BE2C (cell line): Measurements from ENCODE around the gene NVL.

Experiments used
- DNase-seq: peaks from one replicate; pipeline ENCODE4 v3.0.0-alpha.2; 2020
- H3K27me3 ChIP-seq: fragments of 250-450 bp; sonication (Bioruptor Pico); 2 replicates; pipeline ENCODE4 v1.5.1; 2020; ENCODE audit warnings: mild to moderate bottlenecking
- H3K36me3 ChIP-seq: fragments of 250-450 bp; sonication (Bioruptor Pico); 2 replicates; pipeline ENCODE4 v1.5.1; 2020; ENCODE audit warnings: mild to moderate bottlenecking
- H3K4me1 ChIP-seq: fragments of 250-450 bp; sonication (Bioruptor Pico); 2 replicates; pipeline ENCODE4 v1.5.1; 2020
- H3K4me3 ChIP-seq: 2 replicates; pipeline ENCODE4 v1.5.1; 2011; ENCODE audit warnings: low read depth, low read length
- H3K9me3 ChIP-seq: fragments of 250-450 bp; sonication (Bioruptor Pico); 2 replicates; pipeline ENCODE4 v1.5.1; 2020
- TF ChIP-seq, protein P1 (sequence below): IDR thresholded peaks from 2 replicates; pipeline ENCODE4 v1.5.1; 2012; ENCODE audit warnings: mild to moderate bottlenecking, low read depth, low read length

Gene NVL

GRCh38 chr1:224199679-224200078 lies 130.3 kb downstream of the NVL start:
- TF ChIP-seq, protein P1, sequence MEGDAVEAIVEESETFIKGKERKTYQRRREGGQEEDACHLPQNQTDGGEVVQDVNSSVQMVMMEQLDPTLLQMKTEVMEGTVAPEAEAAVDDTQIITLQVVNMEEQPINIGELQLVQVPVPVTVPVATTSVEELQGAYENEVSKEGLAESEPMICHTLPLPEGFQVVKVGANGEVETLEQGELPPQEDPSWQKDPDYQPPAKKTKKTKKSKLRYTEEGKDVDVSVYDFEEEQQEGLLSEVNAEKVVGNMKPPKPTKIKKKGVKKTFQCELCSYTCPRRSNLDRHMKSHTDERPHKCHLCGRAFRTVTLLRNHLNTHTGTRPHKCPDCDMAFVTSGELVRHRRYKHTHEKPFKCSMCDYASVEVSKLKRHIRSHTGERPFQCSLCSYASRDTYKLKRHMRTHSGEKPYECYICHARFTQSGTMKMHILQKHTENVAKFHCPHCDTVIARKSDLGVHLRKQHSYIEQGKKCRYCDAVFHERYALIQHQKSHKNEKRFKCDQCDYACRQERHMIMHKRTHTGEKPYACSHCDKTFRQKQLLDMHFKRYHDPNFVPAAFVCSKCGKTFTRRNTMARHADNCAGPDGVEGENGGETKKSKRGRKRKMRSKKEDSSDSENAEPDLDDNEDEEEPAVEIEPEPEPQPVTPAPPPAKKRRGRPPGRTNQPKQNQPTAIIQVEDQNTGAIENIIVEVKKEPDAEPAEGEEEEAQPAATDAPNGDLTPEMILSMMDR, result no peak
- Histone ChIP-seq H3K27me3 (no peaks in the 10 kb centered on the region), H3K4me3 (no peak overlapping the region), H3K9me3 (no peaks in the 10 kb centered on the region; the same call in 1 of the 2 replicates), H3K4me1 (peaks cover 6% of the 10 kb centered on the region; the same call in 1 of the 2 replicates), H3K36me3 (no peaks in the 10 kb centered on the region)
- DNase-seq, result no peak

DNA sequence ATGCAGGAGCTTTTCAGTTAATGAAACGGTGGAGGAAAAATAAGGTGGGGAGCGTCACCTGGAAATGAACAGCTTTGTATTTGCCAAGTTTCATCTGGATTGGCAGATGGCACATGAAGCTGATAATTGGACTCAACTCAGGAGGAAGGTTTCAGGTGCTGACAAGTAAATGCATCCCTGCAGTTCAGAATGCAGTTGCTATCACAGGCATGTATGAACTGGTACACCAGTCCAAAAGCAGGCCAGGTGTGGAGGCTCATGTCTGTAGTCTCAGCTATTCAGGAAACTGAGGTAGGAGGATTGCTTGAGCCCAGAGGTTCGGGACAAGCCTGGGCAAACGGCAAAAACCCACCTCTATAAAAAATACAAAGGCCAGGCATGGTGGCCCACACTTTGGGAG lies 131.4 kb downstream of the NVL start:
- no peak for DNase-seq
- TF ChIP-seq, protein P1, result no peak
- H3K4me3 ChIP-seq, result no peak overlapping the region
- H3K9me3 ChIP-seq, result no peaks in the 10 kb centered on the region; the same call in 1 of the 2 replicates
- no peaks in the 10 kb centered on the region for H3K27me3 ChIP-seq
- peaks cover 6% of the 10 kb centered on the region; the same call in 1 of the 2 replicates for H3K4me1 ChIP-seq
- H3K36me3 ChIP-seq, result peaks cover 6% of the 10 kb centered on the region

DNA sequence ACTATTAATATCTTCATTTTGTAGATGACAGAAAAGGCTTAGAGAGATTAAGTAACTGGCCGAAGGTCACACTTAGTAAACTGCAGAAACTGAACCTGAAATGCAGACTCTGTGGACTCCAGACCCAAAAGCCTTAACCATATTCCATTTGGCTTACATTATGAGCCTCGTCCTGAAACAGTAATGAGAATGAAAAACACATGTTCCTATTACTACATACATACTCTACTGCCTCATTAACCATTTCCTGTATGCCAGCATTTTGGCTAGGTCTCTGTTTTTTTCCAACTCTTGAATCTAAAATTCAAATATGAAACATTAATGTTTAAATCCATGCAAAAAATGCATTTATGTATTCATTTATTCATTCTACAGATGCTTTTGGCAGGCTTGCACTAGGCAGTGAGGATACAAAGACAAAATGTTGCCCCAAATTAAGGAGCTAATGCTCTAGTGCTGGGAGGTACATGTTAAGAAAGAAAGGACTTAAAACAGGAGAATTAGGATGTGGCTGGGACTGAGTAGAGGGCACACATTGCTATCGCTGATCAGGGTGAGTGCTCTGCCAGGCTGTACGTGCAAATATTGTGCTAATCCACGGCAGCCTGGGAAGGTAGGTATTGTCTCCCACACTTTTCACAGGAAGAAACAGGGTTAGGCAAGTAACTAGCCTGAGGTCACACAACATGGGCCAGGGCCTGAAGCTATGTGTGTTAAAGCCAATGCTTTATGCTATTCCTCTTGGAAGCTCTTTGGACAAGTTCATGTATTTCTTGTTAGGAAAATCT lies 133.0 kb downstream of the NVL start:
- H3K9me3 ChIP-seq, result no peaks in the 10 kb centered on the region; the same call in 1 of the 2 replicates
- H3K4me1 ChIP-seq, result no peaks in the 10 kb centered on the region
- no peak overlapping the region for H3K4me3 ChIP-seq
- TF ChIP-seq, protein P1, result no peak
- H3K27me3 ChIP-seq, result no peaks in the 10 kb centered on the region
- H3K36me3 ChIP-seq, result peaks cover 20% of the 10 kb centered on the region
- DNase-seq, result no peak

DNA sequence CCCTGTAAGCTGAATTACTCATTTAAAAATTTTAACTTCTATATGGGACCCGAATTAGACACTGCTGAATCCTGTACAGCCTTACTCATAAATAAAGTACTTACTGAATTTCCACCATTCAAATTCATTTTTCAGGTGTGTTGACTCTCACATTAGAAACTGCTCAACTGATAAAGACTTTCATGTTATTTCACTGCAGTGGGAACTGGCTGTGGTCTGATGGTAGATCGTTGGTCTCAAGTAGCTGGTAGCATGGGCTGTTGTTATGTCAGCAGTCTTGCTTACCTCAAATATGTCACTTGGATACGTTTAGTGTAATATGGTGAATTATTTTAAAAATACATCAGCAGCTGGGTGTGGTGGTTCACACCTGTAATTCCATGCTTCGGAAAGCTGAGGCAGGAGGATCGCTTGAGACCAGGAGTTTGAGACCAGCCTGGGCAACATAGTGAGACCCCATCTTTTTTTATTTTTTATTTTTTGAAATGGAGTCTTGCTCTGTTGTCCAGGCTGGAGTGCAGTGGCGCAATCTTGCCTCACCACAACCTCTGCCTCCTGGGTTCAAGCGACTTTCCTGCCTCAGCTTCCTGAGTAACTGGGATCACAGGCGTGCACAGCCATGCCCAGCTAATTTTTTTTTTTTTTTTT lies 136.5 kb downstream of the NVL start:
- no peaks in the 10 kb centered on the region for H3K4me1 ChIP-seq
- no peak overlapping the region for H3K4me3 ChIP-seq
- peaks cover 38% of the 10 kb centered on the region for H3K36me3 ChIP-seq
- DNase-seq, result no peak
- H3K9me3 ChIP-seq, result no peaks in the 10 kb centered on the region; the same call in 1 of the 2 replicates
- no peaks in the 10 kb centered on the region for H3K27me3 ChIP-seq
- TF ChIP-seq, protein P1, result no peak

- Histone ChIP-seq H3K9me3 (no peaks in the 10 kb centered on the region; the same call in 1 of the 2 replicates), H3K4me3 (no peak overlapping the region), H3K4me1 (no peaks in the 10 kb centered on the region), H3K36me3 (peaks cover 38% of the 10 kb centered on the region), H3K27me3 (no peaks in the 10 kb centered on the region)
- TF ChIP-seq, protein P1, result no peak
- no peak for DNase-seq
Observed at GRCh38 chr1:224192082-224192788, 137.7 kb downstream of the NVL start.
